Stimulated activated CD8-positive, alpha-beta memory T cell treated with anti-CD3 and anti-CD28 coated beads, Interleukin-12 subunit alpha, Interleukin-12 subunit beta, amount 100 ng/mL, for 1 hour (primary cell): ENCODE measurements around the gene WNT6.
A peak's percentile ranks its signal among the peaks of the same experiment; 100 is the strongest.

Experiments used
- DNase-seq: peaks from one replicate; pipeline ENCODE4 v3.0.0-alpha.2; 2020; ENCODE audit warnings: low read depth

The WNT6 gene

GRCh38 chr2:218857371-218858137 lies 2.1 kb upstream of the WNT6 start:
- DNase-seq = no peak

GRCh38 chr2:218858138-218858445 lies 1.5 kb upstream of the WNT6 start:
- no peak for DNase-seq

- no peak for DNase-seq
Observed at GRCh38 chr2:218858671-218859555, 692 bp upstream of the WNT6 start.

- DNase-seq = no peak
Observed at GRCh38 chr2:218859988-218860831, 605 bp downstream of the WNT6 start.

GRCh38 chr2:218860950-218861381 lies 1.4 kb downstream of the WNT6 start:
- DNase-seq = no peak

DNA sequence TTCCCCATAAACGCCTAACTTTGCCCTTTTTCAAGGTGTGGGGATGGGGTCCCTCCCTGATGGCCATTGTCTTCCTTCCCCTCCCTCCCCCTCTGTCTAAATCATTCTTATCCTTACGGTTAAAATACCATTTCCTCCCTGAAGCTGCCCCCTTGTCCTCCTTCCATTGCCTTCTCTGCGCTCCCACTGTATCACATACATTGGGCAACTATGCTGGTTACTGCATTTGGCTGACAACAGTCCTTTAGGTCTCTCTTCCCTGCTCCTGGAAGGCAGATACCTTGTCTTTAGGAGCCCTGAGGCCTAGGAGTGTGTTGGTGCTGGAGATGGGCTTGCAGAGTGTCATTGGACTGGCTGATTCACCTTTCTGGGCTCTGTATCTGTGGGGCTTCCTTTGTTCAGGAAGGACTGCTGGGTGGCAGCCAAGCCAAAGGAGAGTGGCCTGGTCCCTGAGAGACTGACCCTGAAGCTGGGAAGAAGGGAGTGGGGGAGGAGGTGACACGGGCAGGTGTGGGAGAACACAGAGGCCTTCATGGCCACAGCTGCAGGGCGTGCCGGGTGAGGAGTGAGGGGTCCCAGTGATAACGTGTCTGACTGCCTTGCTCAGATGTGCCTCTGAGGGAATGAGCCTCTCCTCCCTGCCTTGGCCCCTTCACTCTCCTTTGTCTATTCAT lies 2.2 kb downstream of the WNT6 start:
- no peak for DNase-seq

DNA sequence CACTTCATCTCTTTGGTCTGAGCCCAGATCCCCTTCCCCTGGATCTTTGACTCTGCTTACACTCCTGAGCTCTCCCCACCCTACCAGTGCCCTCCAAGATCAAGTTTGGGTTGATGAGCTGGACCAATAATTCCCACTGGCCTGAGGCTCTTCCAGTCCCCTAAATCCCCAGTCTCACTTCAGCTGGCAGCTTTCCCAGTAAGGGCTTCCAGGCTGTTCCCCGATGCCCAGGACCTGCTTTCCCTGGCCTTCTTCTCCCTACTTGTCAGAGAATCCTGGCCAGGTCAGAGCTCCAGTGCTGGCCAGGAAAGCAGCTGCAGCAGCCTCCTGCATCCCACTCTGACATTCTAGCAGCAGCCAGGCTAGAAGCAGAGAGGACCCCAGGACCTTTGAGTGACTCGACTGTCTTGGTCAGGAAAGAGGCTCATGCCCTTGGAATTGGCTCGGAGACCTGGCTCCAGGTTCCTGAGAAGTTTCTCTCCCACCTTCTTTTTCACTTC lies 3.5 kb downstream of the WNT6 start:
- no peak for DNase-seq

DNA sequence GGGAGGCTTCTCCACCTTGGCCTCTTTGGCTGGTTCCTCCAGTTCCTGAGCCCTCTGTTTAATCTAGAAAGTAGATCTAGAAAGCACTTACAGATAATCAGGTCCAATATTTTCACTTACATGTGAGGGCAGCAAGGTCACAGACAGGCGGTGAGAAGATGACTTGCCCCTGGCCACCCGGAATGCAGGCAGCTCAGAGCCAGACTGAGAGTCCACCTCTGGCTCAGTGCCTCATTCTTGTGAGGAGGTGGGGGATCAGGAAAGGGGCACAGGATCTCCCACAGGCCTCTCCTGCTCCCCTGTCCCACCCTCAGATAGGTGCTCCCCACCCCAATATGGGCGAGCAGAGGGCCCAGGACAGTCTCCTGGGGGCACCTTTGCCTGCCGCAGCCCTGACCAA lies 5.8 kb downstream of the WNT6 start:
- DNase-seq = no peak

DNA sequence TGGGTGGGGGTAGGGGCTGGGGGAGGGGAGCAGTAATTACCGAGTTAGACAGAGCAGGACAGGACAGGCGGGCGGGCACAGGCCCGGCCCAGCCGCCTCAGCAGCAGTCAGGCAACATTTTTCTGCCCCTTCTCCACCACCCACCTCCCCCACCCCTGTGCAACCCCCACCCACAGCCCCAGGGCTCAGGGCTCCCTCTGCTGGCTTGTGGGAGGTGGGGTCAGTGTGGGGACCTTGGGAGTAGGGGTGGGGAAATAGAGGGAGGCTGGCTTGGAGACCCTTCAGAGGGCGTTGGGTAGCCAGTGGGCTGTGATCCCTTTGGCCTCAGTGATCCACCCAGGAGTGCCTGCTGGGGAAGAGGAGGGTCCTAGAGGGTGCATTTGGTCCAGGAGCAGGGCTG lies 6.4 kb downstream of the WNT6 start:
- DNase-seq = no peak

DNA sequence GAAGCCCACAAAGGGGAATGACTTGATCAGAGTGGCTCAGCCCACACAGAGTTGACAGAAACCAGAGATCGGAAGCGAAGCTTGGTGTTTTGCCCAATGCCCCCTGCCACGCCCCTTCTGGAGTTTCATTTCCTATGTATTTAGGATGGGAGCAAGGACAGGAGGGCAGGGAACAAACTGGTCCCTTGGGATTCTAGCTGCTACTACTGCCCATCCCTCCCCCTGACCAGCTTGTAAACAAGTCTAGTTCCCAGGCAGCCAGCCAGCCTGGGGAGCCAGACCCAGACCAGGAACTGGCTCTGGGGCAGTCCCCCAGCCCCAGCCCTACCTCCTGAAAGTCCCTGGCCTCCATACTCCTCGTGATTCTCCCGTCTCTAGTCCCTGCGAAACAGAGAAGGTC lies 8.3 kb downstream of the WNT6 start:
- no peak for DNase-seq

DNA sequence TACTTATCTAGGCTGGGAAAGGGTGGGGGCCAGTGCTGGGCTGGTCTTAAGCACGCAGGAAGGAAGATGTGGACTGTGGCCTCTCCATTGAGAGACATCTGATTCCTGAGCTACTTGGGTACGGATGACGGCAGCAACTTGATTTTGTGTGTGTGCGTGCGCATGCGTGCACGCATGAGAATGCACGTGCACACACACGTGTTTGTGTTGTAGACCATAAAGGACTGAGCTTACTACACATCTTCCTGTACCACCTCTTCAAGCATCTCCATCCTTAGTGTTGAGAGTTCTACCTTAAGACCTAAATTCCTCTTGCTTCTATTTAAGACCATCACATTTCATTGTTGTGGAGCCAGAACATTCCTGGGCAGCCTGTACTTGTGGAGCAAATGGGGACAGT lies 9.5 kb downstream of the WNT6 start:
- DNase-seq = no peak

DNA sequence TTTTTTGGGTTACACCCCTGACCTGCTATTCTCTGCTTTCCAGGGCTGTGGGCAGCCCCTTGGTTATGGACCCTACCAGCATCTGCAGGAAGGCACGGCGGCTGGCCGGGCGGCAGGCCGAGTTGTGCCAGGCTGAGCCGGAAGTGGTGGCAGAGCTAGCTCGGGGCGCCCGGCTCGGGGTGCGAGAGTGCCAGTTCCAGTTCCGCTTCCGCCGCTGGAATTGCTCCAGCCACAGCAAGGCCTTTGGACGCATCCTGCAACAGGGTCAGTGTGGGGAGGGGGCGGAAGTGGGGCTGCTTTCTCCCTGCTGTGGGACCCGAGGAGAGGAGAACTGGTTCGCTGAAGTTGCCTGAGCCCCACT lies 11.4 kb downstream of the WNT6 start:
- no peak for DNase-seq

DNA sequence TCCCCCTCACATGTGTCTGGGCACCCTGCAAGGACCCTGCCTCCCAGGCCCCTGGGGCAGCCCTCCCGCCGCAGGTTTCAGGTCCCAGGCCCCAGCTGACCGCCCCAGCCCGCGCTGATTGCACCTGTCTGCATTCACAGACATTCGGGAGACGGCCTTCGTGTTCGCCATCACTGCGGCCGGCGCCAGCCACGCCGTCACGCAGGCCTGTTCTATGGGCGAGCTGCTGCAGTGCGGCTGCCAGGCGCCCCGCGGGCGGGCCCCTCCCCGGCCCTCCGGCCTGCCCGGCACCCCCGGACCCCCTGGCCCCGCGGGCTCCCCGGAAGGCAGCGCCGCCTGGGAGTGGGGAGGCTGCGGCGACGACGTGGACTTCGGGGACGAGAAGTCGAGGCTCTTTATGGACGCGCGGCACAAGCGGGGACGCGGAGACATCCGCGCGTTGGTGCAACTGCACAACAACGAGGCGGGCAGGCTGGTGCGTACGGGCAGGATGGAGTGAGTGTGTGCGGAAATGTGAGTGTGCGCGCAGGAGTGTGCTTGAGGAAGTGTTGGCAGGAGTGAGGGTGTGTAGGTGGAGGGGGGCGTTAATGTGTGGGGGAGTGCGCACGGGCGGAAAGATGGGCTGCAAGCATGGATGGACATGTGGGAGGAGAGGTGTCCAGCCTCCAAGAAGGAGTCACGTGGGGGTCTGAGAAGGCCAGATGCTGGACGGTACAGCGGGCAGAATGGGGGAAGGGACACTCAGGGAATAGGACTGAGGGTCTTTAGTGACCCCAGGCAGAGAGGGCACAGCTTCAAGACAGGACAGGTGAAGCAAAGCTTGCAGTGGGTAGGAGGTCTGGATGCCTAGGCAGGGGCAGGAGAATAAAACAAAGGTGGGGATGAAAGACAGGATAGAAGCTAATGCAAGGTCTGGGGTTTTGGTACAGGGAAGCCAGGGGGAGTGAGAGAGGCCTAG lies 12.0 kb downstream of the WNT6 start:
- no peak for DNase-seq

GRCh38 chr2:218872645-218873358 lies 13.2 kb downstream of the WNT6 start:
- DNase-seq = no peak

- no peak for DNase-seq
Observed at GRCh38 chr2:218873359-218874194, 14.0 kb downstream of the WNT6 start.

DNA sequence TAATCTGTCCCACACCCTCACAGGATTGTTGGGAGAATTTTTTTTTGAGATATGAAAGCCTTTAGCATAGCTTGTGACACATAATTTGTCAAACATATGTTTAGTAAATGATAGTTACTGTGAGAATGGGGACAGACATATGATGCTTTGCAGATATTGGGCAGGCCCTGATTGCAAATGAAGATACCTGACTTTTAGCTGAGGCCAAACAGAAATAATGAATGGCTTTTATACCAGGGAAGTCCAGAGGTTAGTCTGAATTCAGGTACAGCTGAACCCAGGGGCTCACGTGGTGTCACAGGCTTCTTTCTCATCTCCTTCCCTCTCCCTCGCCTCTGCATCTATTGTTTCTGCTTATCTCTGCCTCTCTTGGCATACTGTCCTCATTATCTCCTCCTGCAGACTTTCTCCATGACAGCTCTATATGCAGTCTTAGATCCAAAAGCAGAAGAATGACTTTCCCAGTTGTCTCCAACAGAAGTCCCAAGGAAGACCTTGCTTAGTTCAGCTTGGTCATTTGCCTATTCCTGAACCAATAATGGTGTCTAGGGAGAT lies 16.2 kb downstream of the WNT6 start:
- DNase-seq = no peak

DNA sequence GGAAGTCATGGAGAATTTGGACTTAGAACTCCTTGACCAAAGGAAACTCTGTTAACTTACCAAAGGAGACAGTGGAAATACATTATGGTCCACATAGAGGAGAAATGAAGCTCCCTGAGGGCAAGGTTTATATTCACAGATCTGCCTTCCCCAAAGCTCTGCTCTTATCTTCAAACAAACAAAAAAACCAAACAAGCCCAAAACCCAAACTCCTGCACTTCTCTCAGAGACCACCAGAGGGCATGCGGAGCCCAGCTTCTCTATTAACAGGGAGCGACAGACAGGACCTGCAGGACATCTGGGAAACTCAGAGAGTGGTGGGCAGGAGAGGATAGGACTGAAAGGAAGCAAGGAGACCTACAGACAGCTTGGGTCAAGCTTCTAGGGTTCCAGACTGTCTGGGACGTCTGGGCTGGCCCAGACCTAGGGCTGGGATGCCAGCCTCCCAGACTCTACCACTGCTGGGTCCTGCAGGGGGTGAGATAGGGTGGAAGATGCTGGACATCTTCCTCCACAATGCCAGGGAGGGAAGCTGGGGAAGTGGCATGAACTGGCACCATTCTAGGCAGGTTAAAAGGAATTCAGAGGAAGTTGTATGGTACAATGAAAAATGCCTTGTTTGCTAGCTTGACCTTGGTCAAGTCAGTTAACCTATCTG lies 17.1 kb downstream of the WNT6 start:
- peak; percentile 70 for DNase-seq

GRCh38 chr2:218877331-218877730 lies 17.7 kb downstream of the WNT6 start:
- no peak for DNase-seq
